GM19468 (cell line): ENCODE measurements around the gene OR2M5.

Experiments used
- ATAC-seq: cut with Tn5 transposase; IDR thresholded peaks from one replicate; pipeline ENCODE4 v1.9.1; 2021; ENCODE audit warnings: mild to moderate bottlenecking, moderate library complexity, moderate number of reproducible peaks; ENCODE audit not compliant: unreplicated experiment; ENCODE audit errors: extremely low read depth

Gene OR2M5, protein sequence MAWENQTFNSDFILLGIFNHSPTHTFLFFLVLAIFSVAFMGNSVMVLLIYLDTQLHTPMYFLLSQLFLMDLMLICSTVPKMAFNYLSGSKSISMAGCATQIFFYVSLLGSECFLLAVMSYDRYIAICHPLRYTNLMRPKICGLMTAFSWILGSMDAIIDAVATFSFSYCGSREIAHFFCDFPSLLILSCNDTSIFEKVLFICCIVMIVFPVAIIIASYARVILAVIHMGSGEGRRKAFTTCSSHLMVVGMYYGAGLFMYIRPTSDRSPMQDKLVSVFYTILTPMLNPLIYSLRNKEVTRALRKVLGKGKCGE

DNA sequence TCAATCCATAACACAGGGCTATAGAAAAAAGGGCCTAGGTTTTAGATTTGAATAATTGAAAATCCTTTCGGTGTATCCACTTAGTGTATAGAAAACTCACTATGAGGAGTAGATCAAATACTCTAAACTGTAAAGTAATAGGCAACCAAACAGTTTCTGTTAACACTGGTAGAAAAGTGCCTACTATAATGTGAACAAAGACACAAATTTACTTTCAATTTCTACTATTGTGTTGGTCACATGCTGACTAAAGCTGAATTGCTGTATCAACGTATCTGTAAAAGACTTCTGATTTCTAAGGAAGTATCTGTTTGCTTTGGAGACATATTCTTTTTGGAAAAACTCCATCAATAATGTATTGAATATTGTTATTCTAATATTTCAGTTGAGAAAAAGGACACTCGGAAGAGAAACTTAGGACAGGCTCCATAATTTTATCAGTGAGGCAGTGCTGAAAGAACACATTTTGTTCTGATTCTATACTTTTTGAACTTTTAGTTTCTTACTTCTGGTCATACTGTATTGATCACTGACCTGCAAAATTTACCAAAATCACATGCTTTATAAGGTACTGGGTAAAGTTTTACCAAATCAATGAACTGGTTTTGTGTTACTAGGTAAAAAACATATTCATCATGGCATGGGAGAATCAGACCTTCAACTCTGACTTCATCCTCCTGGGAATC lies at the start of gene OR2M5:
Gene OR2M5 (plus strand): TSS at position 636 of the 686 bp plus-strand sequence. CDS start 0 bp downstream, at position 636.
- no peak for ATAC-seq

DNA sequence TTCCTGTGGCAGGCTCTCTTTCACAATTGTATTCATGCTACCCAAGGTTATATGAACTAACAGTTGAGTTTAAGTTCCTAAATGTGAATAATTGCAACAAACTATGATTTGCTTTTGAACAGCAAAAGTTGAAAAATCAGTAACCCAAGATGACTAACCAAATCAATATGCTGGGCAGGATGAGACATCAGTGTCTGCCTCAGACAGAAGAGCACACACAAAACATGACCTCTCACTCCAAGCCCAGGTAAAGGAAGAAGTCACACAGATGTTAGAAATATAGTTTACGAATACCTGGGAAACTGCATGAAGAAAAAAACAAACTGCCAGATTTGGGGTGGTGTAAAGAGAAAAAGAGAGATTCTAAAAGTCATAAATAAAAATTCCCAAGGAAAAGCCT lies 46.4 kb upstream of the OR2M5 start:
- ATAC-seq = no peak

DNA sequence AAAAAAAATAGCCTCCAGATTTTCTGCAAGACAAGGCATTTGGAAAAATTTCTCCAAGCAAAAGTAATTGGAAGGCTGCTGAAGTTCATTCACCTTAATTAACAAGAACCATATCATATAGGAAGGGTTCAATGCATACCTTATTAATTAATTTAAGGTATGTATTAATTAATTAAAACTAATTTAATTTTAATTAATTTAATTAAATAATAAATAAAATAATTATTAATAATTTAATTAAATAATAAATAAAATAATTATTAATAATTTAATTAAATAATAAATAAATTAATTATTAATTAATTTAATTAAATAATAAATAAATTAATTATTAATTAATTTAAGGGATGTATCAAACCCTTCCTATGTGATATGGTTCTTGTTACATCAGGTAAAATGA lies 42.1 kb upstream of the OR2M5 start:
- no peak for ATAC-seq

GRCh38 chr1:248111157-248111556 lies 33.8 kb upstream of the OR2M5 start:
- no peak for ATAC-seq

DNA sequence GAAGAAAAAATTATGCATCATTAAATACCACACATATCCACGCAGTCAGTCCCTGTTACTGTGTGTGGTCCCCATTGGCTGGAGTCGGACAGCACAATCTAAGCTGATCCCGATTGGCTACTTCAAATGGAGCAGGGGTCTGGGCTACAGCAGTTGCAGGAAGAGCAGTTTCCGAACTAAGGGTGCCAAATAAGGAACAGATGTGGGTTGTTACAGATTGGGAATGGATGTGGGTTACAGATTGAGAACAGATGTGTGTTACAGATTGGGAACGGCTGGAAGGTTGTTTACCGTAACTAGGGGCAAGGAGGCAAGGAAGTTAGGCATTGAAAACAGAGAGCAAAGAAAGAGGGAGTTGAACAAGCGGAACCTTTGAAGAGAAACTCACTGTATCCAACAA lies 30.1 kb upstream of the OR2M5 start:
- no peak for ATAC-seq

DNA sequence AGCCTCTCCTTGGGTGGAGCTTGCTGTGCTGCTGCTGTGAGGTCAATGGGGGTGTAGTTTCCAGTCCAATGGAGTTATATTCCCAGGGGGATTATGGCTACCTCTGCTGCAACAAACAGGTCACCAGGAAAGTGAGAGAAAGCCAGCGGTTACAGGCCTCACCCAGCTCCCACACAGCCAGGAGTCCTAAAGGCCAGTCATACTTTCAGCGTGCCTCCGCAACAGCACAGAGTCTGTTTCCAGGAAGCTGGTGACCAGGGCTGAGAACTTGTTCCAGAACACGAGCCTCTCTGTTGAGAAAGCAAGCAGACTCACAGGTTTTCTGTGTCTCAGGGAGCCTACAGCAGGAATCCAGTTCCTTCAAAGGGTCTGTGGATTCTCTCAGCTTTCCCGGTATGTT lies 17.3 kb upstream of the OR2M5 start:
- ATAC-seq = no peak

GRCh38 chr1:248136811-248137210 lies 8.1 kb upstream of the OR2M5 start:
- no peak for ATAC-seq

GRCh38 chr1:248140846-248141245 lies 4.1 kb upstream of the OR2M5 start:
- no peak for ATAC-seq

DNA sequence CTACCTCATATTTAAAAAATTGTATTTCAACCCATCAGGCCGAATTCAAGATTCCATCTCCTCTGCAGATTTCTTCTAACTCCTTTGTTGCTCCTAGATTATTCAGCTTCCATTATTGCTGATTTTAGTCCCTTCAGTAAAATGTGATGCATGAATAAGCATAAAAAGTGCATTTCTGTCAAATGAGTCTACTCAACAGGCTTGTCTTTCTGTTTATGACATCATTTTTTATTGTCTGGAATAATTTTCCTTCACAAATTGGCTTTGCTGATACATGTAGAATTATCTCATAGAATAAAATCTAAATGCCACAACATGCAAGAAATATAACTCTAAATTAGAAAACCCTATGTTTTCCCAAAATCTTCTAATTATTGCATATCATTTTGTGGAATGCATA lies 1.6 kb upstream of the OR2M5 start:
- ATAC-seq = no peak

DNA sequence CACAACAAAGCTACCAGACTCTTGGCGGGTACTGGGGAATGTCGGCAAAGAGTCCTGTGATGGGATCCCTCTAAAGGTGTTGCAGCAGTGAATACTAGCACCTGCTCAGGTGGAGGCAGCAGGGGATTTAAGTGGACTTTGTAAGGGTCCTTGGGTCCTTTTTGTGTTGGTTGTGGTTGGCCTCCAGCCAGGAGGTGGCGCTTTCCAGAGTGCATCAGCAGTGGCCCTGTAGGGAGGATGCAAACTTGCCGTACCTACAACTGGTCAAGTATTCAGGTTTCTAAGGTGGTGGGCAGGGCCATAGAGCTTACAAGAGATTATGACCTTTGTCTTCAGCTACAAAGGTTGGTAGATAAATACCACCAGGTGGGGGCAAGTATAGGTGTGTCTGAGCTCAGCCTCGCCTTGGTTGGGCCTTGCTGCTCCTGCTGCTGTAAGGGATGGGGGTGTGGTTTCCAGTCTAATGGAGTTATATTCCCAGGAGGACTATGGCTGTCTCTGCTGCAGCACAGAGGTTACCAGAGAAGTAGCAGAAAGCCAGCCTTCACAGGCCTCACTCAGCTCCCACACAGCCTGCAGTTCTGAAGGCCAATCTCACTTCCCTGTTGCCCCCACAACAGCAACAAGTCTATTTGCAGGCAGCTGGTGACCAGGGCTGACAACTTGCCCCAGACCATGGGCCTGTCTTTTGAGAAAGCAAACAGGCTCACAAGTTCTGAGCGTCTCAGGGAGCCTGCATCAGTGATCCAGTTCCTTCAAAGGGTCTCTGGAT lies 7.3 kb downstream of the OR2M5 start:
- no peak for ATAC-seq

GRCh38 chr1:248155927-248156326 lies 11.0 kb downstream of the OR2M5 start:
- ATAC-seq = no peak

- no peak for ATAC-seq
Observed at GRCh38 chr1:248158758-248159157, 13.8 kb downstream of the OR2M5 start.

DNA sequence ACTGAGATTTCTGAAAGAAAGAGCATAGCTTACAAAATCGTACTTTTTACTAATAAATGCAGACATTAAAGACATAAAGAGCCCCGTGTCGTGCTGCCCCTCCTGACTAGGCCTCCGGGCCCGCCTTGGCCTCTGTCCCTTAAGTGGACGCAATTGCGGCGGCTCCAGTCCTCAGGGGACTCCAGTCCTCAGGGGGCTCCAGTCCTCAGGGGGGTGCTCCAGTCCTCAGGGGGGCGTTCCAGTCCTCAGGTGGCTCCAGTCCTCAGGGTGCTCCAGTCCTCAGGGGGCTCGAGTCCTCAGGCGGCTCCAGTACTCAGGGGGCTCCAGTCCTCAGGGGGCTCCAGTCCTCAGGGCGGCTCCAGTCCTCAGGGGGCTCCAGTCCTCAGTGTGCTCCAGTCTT lies 19.1 kb downstream of the OR2M5 start:
- ATAC-seq = no peak

- ATAC-seq = no peak
Observed at GRCh38 chr1:248165186-248165585, 20.2 kb downstream of the OR2M5 start.

- no peak for ATAC-seq
Observed at GRCh38 chr1:248174521-248174920, 29.6 kb downstream of the OR2M5 start, which contains the start of gene OR2M2. TSS of gene OR2M2 (plus strand) at chr1:248174821. CDS start at chr1:248179986, 5,165 bp downstream.

DNA sequence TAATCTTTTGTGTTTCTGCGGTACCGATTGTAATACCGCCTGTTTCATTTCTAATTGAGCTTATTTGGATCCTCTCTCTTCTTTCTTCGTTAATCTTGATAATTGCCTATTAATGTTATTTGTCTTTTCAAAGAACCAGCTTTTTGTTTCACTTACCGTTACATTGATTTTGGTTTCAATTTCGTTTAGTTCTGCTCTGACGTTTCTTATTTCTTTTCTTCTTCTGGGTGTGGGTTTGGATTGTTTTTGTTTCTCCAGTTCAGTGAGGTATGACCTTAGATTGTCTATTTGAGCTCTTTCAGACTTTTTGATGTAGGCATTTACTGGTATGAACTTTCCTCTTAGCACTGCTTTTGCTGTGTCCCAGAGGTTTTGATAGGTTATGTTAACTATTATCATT lies 39.0 kb downstream of the OR2M5 start:
- no peak for ATAC-seq

GRCh38 chr1:248187363-248187762 lies 42.4 kb downstream of the OR2M5 start:
- no peak for ATAC-seq

DNA sequence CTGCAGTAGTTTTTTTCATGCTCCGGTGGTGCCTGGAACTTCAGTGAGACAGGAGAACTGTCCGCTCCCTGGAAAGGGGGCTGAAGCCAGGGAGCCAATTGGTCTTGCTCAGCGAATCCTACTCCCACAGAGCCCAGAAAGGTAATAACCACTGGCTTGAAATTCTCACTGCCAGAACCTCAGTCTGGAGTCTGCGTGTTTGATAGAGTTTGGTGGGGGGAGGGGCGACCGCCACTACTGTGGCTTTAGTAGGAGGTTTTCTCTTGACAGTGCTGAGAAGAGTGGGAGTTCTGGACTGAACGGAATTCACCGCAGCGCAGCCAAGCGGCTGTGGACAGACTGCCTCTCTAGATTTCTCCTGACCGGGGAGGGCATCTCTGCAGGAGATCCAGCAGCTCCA lies 44.1 kb downstream of the OR2M5 start:
- no peak for ATAC-seq

DNA sequence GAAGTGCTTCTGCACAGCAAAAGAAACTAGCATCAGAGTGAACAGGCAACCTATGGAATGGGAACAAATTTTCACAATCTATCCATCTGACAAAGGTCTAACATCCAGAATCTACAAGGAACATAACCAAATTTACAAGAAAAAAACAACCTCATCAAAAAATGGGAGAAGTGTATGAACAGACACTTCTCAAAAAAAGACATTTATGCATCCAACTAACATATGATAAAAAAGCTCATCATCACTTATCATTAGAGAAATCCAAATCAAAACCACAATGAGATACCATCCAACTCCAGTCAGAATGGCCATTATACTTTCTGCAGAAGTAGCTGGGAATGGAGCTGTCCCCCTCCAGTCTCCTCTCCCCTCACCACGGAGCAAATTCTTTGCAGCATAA lies 49.2 kb downstream of the OR2M5 start:
- ATAC-seq = no peak
